HepG2 (cell line): ENCODE measurements around the gene ZFAND2B.

ENCODE experiments used
- HNRNPUL1 ChIP-seq: fragments of 200-400 bp; formaldehyde crosslinking; IDR thresholded peaks from 2 replicates; pipeline ENCODE4 v1.6.1; 2017; ENCODE audit warnings: low read depth, mild to moderate bottlenecking, low read length, moderate library complexity
- KLF16 ChIP-seq, 2 experiments: sonication (generic) in 1 of 2; formaldehyde crosslinking in 1 of 2; IDR thresholded peaks; 2 replicates each; pipeline versions ENCODE4 v1.6.1 to v1.8.0; 2016 to 2023; ENCODE audit warnings: missing genetic modification reagents in 2 of 2, missing compliant biosample characterization in 1 of 2
- ZBTB25 ChIP-seq: IDR thresholded peaks from 2 replicates; pipeline ENCODE4 v1.6.1; 2018; ENCODE audit warnings: missing genetic modification reagents
- ZC3H13 ChIP-seq: sonication (generic); formaldehyde crosslinking; IDR thresholded peaks from 2 replicates; pipeline ENCODE4 v1.8.1; 2023; ENCODE audit warnings: mild to moderate bottlenecking, missing genetic modification reagents, moderate library complexity
- ZFP37 ChIP-seq: sonication (generic); formaldehyde crosslinking; IDR thresholded peaks from 2 replicates; pipeline ENCODE4 v1.4.0; 2020; ENCODE audit warnings: missing genetic modification reagents, borderline replicate concordance
- ZNF280B ChIP-seq: sonication (generic); formaldehyde crosslinking; IDR thresholded peaks from 2 replicates; pipeline ENCODE4 v1.5.0; 2020; ENCODE audit warnings: missing genetic modification reagents, mild to moderate bottlenecking, borderline replicate concordance
- TF ChIP-seq, protein P1 (sequence below): sonication (generic); formaldehyde crosslinking; IDR thresholded peaks from 2 replicates; pipeline ENCODE4 v1.5.0; 2020; ENCODE audit warnings: mild to moderate bottlenecking, missing genetic modification reagents, moderate library complexity

- TF ChIP-seq HNRNPUL1 (no peak), ZFP37 (CRISPR knock-in tag) (0 out of 2 replicates have a peak, but pooled peaks have one; percentile 19), ZBTB25 (CRISPR knock-in tag) (peak; percentile 75; the same call in 1 of the 2 replicates), KLF16 (CRISPR knock-in tag; IDR thresholded peaks at IDR 0.05) (peak in 1 of 2 experiments; percentile 76; a peak in 2 of 4 replicates), ZC3H13 (CRISPR knock-in tag) (peak; percentile 68; the same call in 1 of the 2 replicates), ZNF280B (CRISPR knock-in tag) (no peak)
- TF ChIP-seq, protein P1, sequence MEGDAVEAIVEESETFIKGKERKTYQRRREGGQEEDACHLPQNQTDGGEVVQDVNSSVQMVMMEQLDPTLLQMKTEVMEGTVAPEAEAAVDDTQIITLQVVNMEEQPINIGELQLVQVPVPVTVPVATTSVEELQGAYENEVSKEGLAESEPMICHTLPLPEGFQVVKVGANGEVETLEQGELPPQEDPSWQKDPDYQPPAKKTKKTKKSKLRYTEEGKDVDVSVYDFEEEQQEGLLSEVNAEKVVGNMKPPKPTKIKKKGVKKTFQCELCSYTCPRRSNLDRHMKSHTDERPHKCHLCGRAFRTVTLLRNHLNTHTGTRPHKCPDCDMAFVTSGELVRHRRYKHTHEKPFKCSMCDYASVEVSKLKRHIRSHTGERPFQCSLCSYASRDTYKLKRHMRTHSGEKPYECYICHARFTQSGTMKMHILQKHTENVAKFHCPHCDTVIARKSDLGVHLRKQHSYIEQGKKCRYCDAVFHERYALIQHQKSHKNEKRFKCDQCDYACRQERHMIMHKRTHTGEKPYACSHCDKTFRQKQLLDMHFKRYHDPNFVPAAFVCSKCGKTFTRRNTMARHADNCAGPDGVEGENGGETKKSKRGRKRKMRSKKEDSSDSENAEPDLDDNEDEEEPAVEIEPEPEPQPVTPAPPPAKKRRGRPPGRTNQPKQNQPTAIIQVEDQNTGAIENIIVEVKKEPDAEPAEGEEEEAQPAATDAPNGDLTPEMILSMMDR (CRISPR knock-in tag) = no peak
Measured at GRCh38 chr2:219207884-219208740, 1.5 kb downstream of the ZFAND2B start.
